Measurements from ENCODE around the gene C16orf74. TPM values are rescaled to one million over a fixed set of nuclear protein-coding genes. Genes with fewer than 3 reads are reported as not detected.

Gene C16orf74
- total RNA-seq, 1 donor from 2014 or later = 11.3 TPM

- DNase-seq (ENCODE audit: low spot score) = no peak
Measured at GRCh38 chr16:85696781-85697180, 54.1 kb downstream of the C16orf74 start.

DNA sequence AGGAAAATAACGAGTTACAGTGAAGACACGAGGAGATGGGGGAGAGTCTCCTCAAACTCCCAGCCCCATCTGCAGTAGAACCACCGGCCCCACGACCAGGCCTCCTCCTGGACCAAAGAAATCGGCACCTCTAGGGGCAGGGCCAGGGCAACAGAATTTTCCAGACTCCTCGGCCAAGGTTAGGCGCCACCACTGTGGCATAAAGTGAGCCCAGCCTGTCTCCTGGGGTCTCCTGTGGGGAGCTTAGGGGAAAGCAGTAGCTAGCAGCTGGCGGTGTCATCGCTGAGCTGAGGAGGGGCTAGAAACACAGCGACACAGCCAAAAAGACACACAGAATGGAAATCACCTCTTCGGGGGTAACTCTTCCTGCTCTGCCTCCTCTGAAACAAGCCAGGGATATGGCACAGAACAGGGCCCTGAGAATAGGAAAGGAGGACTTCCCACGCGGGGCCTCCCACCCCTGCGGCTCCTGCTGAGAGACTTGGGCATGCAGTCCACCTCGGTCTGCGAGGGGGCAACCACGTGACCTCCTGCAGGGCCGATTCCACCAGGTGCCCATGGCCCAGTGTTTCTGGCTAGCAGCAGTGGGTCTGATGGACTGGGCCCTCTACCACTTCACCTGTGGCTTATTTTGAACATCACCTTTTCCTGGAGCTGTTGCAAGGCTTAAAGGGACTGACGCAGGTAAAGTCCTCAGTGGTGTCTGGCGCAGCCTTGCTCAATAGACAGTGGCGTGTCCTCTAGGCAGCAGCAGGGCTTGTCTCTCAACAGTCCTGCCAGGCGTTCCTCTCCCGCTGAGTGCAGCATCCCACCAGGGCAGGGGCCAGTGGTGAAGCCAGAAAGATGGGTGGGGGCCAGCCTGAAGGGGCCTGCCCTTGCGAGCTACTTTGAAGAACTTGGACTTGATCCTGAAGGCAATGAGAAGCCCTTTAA lies 55.4 kb downstream of the C16orf74 start:
- no peak for DNase-seq (ENCODE audit: low spot score)

DNA sequence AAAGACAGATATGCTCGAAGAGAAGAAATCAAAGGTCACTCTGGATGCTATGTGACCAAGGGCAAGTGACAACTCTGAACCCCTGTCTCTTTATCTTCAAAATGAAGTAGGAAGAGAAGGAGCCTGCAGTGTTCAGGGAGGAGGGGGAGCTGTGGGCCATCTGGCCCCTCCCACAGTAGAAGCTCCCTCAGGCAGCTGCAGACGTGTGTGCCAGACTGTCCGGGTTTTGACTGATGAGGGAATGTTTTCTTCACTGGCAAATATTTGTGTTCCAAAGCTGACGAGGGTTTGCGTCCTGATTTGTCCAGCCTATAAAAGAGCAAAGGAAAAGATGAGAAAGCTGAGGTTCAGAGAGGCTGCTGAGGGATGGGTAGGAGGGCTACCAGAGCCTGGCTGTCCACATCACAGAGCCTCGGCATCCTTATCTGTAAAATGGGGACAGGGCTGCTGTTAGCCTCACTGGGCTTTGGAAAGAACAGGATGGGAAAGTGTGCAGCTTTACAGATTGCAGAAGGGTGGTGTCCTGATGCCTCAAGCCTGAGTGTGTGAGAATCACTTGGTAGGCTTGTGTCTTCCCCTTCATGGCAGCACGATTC lies 60.3 kb downstream of the C16orf74 start:
- DNase-seq (ENCODE audit: low spot score) = peak; percentile 48

DNA sequence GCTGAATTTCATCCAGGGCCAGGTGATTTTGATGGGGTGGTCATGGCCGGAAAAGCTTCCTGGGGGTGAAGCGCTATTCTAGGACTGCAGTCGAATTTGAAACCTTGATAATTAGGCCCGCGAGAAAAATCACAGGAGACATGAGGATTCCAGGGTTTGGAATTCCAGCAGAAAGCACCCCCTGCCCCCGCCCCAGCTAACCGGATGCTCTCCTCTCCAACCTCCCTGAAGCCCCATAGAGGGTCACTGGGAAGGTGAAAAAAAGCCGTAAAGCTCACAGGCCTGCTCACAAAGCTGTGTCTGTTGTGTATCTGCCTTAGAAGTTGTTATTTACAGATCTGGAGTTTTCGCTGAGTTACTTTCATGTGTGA lies 61.0 kb downstream of the C16orf74 start:
- no peak for DNase-seq (ENCODE audit: low spot score)

- DNase-seq (ENCODE audit: low spot score) = no peak
Measured at GRCh38 chr16:85689285-85689949, 61.5 kb downstream of the C16orf74 start.

DNA sequence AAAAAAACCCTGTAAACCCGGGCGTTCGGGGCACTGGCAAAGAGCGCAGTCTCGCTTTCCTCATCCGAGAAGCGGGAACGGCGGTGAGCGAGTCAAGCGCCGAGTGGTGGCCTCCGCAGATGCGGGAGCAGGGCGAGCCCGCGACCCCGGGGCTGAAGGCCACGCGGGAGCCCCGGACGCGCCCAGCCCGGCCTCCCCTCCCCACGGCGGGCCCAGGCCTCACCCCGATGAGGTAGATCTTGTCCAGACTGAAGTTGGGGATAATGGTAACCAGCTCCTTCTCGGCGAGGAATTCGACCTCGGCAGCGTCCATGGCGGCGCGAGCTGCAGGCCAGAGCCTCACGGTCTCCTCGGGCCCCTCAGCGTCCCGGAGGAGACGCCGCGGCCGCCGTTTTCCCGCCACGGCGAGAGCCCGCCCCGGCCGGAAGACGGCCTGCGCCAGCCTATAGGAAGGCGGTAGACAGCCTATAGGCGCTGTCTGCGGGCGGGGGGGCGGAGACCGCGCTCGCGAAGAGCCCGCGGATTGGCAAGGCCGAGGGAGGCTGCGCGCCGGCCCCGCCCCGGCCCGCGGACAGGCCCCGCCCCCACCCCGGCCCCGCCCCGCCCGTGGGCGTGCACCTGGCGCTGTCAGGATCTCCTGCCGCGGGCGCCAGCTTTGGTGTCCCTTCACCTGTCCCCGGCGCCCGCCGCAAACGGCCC lies 62.2 kb downstream of the C16orf74 start, which contains the start of gene GINS2:
Gene GINS2, minus strand, starts transcription at position 369 of the 699 bp plus-strand sequence. Its CDS starts 56 bp downstream, at position 313.
- peak; percentile 91 for DNase-seq (ENCODE audit: low spot score)

- no peak for DNase-seq (ENCODE audit: low spot score)
Measured at GRCh38 chr16:85687651-85688471, 63.0 kb downstream of the C16orf74 start.

DNA sequence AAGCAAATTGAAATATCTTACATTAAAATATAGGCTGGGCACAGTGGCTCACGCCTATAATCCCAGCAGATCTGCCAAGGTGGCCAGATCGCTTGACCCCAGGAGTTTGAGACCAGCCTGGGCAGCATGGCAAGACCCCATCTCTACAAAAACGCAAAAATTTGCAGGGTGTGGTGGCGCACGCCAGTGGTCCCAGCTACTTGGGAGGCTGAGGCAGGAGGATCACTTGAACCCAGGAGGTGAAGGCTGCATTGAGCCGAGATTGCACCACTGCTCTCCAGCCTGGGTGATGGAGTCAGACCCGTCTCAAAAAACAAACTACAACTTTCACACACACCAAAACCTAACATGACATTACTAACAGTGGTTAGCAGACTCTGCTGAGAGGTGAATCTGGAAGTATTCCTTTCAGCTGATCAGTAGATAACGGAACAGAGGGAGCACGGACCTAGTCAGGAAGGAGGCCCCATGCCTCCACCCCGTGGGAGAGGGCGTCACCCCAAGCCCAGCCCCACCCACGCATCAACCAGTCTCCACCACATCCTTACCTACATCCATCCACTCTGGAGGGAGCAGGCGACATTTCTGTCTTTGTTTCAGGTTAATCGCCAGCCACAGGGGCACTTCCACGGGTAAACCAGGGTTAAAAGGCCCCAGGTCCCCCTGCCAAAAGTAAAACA lies 63.8 kb downstream of the C16orf74 start:
- DNase-seq (ENCODE audit: low spot score) = no peak

GRCh38 chr16:85685251-85685650 lies 65.6 kb downstream of the C16orf74 start:
- no peak for DNase-seq (ENCODE audit: low spot score)

GRCh38 chr16:85683363-85683762 lies 67.5 kb downstream of the C16orf74 start:
- no peak for DNase-seq (ENCODE audit: low spot score)

GRCh38 chr16:85682516-85682915 lies 68.4 kb downstream of the C16orf74 start:
- no peak for DNase-seq (ENCODE audit: low spot score)

DNA sequence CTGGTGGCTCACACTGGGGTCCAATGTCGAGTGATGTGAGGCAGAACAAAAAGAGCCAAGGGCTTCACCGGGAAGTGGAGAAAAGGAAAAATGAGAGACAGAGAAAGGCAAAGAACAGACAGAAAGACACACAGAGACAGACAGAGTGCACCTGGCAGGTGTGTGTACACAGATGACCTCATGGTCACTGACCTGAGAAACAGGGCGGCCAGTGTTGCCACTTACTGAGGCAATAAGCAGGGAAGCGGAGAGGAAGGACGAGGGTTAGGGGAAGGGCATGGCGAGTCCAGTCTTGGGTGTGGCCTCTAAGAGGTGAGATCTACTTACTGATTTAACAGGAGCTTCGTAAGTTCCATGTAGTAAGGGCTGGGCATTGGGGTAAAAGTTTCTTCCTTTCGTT lies 69.6 kb downstream of the C16orf74 start:
- no peak for DNase-seq (ENCODE audit: low spot score)

DNA sequence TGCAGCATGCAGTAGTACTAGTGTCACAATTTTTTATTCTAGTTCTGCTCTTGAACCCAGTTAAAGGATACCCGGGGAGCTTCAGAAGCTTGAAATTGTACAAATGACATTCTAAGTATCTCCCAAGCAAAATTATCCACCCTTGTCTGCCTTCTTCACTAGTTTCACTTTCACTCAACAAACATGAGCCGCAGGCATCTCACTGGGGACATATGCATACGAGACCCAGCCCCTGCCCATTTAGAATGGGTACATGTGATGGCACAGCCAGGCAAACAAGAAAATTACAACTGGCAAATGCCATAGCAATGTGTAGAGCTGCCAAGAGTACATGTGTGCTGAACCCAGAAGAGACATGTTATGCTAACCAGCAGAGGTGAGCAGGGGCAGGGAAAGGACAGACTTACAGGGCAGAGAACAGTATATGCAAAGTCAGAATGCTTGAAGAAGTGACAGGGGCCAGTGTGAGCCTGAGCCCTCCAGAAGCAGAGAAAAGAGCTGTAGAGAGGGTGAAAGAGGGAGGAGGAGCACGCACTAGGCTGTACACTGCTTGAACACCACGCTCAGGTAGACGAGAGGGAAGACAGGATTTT lies 70.4 kb downstream of the C16orf74 start:
- no peak for DNase-seq (ENCODE audit: low spot score)

DNA sequence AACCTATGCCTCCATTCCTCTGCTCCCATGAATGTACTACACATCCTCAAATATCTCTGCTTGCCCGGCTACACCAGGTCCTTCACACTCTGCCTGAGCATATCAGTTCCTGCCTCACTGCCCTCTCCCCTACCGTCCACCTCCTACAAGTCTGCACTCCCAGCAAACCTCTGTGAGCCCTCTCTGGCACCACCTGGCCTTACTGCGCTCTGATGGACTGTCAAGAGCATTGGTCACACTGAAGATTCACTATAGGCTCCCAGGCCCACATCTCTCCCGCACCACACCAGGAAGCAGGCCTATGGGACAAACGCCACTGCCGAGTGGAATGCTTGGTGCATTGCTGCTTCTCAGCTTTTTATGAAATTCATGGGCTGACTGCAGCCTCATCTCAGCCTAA lies 71.0 kb downstream of the C16orf74 start:
- no peak for DNase-seq (ENCODE audit: low spot score)

DNA sequence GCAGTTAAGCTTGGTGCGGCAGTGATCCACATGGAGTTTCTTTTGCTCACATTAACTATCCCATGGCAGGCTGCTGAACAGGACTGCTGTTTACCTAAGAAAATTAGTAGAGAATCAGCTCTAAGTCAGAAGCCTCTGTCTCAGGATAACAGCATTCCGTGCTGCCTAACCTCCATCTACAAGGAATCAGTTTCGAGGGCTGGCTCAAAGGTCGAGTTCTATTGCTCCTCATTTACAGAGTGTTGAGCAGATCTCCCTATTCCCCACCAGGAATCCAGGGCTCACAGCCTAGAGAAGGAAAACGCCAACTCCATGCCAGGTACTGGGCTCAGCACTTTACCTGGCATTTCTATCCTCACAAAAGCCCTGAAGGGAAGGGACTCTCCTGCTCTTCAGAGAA lies 72.1 kb downstream of the C16orf74 start:
- no peak for DNase-seq (ENCODE audit: low spot score)

GRCh38 chr16:85678016-85678415 lies 72.9 kb downstream of the C16orf74 start:
- no peak for DNase-seq (ENCODE audit: low spot score)

- DNase-seq (ENCODE audit: low spot score) = no peak
Measured at GRCh38 chr16:85677383-85677967, 73.4 kb downstream of the C16orf74 start.

DNA sequence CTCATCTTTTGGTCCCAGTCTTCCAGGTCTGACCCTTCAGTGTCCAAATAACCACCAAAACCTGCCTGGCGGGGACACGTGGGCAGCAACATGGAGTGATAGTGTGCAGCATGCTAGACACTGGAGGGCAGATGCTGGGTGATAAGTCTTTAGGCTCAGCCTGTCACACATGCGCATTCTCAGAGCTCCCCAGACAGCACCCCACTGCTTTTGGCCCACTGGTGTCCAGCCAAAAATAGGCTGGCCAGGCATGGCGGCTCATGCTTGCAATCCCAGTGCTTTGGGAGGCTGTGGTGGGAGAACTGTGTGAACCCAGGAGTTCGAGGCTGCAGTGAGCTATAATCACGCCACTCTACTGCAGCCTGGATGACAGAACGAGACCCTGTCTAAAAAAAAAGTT lies 74.4 kb downstream of the C16orf74 start:
- DNase-seq (ENCODE audit: low spot score) = no peak

- no peak for DNase-seq (ENCODE audit: low spot score)
Measured at GRCh38 chr16:85675251-85675874, 75.5 kb downstream of the C16orf74 start.
